Endothelial cell of umbilical vein (primary cell): ENCODE results near the gene BRSK2.

ENCODE experiments used
- CTCF ChIP-seq, 2 donors: IDR thresholded peaks; 1 replicate in 1 of 2; 2 replicates in 1 of 2; pipeline ENCODE4 v1.5.1; 2011; ENCODE audit warnings: low read length in 2 of 2, mild to moderate bottlenecking in 2 of 2, moderate library complexity in 2 of 2, control low read depth in 1 of 2, inconsistent platforms in 1 of 2, low read depth in 1 of 2; ENCODE audit not compliant: insufficient read depth in 1 of 2; ENCODE audit errors: extremely low read depth in 1 of 2
- EZH2 ChIP-seq: IDR thresholded peaks from 2 replicates; pipeline ENCODE4 v1.6.1; 2012; ENCODE audit warnings: borderline replicate concordance, low read depth, mild to moderate bottlenecking, moderate library complexity, low read length, inconsistent platforms; ENCODE audit not compliant: severe bottlenecking
- FOS ChIP-seq: IDR thresholded peaks from 2 replicates; pipeline ENCODE4 v1.6.1; 2011; ENCODE audit warnings: mild to moderate bottlenecking, low read length, moderate library complexity, borderline replicate concordance; ENCODE audit not compliant: insufficient read depth
- GATA2 ChIP-seq: IDR thresholded peaks from 2 replicates; pipeline ENCODE4 v1.7.0; 2011; ENCODE audit warnings: low read depth, mild to moderate bottlenecking, moderate library complexity, mixed read lengths, low read length; ENCODE audit not compliant: insufficient read length, insufficient read depth
- POLR2A ChIP-seq: IDR thresholded peaks from 2 replicates; pipeline ENCODE4 v1.6.1; 2012; ENCODE audit warnings: low read depth, mild to moderate bottlenecking, control low read depth, low read length
- POLR2AphosphoS5 ChIP-seq: IDR thresholded peaks from 2 replicates; pipeline ENCODE4 v1.6.1; 2012; ENCODE audit warnings: low read depth, mild to moderate bottlenecking, control low read depth, low read length, moderate library complexity; ENCODE audit not compliant: insufficient read depth

DNA sequence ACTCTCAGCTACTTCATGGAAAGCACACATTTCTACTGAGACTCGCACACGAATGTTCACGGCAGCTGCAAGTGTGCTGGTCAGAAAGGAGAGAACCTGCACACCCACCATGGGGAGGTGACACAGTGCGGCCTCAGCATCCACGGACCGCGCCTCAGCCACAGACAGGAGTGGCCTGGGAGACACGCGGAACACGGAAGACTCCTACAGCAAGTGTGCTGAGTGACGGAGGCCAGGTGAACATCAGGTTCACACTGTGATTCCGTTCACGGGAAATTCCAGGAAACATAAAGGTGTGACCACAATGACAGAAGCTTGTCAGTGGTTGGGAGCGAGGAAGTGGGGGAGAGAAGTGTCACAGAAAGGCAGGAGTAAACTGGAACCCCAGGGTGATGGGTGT is 110.2 kb downstream of the BRSK2 start:
- no peak for TF ChIP-seq CTCF (IDR thresholded peaks at IDR 0.05; ENCODE audit: extremely low read depth in 1 of 2, insufficient read depth in 1 of 2, low read depth in 1 of 2, low read length in 2 of 2)
- no peak for TF ChIP-seq POLR2A
- no peak for TF ChIP-seq POLR2AphosphoS5
- TF ChIP-seq FOS = no peak
- no peak for TF ChIP-seq EZH2
- no peak for TF ChIP-seq GATA2
